ENCODE measurements around the gene PFN3. TPM values are rescaled to one million over a fixed set of nuclear protein-coding genes. Genes with fewer than 3 reads are reported as not detected.
A peak's percentile ranks its signal among the peaks of the same experiment; 100 is the strongest.

Gene PFN3
- total and polyA plus RNA-seq, 2 experiments from 2014 or later: 1.9 to 2.0 TPM

GRCh38 chr5:177427919-177428573 lies 27.6 kb upstream of the PFN3 start:
- DNase-seq (ENCODE audit: low spot score) (no peak), ATAC-seq (no peak)
- no peak overlapping the region for H3K27ac Mint-ChIP-seq
- peaks cover 13% of the 10 kb centered on the region for H4K20me1 ChIP-seq (replicated peaks; ENCODE audit: insufficient read depth)
- peak overlapping the region; percentile 93 for H3K4me2 ChIP-seq
- TF ChIP-seq POLR2AphosphoS5 (IDR thresholded peaks at IDR 0.05; ENCODE audit: low read depth) (no peak), ZNF331 (CRISPR knock-in tag; IDR thresholded peaks at IDR 0.05; ENCODE audit: low read depth) (no peak), STAT1 (IDR thresholded peaks at IDR 0.05; ENCODE audit: unreplicated experiment) (no peak), ZNF114 (CRISPR knock-in tag; IDR thresholded peaks at IDR 0.05) (no peak)
- H3K27me3 ChIP-seq (ENCODE audit: insufficient read depth): no peaks in the 10 kb centered on the region
- peak overlapping the region; percentile 84 for H3K4me3 Mint-ChIP-seq
- peaks cover 16% of the 10 kb centered on the region for H3F3A ChIP-seq (replicated peaks; ENCODE audit: low read depth)
- no peak overlapping the region for H2AFZ ChIP-seq
- H3K36me3 ChIP-seq (ENCODE audit: insufficient read depth): no peaks in the 10 kb centered on the region; the same call in 1 of the 2 replicates
- peaks cover 21% of the 10 kb centered on the region for H3K27me3 Mint-ChIP-seq (ENCODE audit: insufficient read depth, low read depth, poor library complexity)
- peaks cover 21% of the 10 kb centered on the region for H3K79me2 ChIP-seq (replicated peaks; ENCODE audit: insufficient read depth)
- peak overlapping the region; percentile 89 for H3K4me3 ChIP-seq
- H3K9me3 Mint-ChIP-seq: no peaks in the 10 kb centered on the region; the same call in 2 of the 3 replicates
- peaks cover 7% of the 10 kb centered on the region; the same call in 2 of the 3 replicates for H3K36me3 Mint-ChIP-seq (ENCODE audit: low read depth)
- H3K4me1 ChIP-seq (ENCODE audit: insufficient read depth): peaks cover 20% of the 10 kb centered on the region
- no peaks in the 10 kb centered on the region for H3K9me2 ChIP-seq (ENCODE audit: insufficient read depth)
- H3K27ac ChIP-seq (ENCODE audit: low read depth): no peak overlapping the region
- peaks cover 24% of the 10 kb centered on the region for H3K4me1 Mint-ChIP-seq

- H3K4me1 ChIP-seq (ENCODE audit: insufficient read depth): peaks cover 20% of the 10 kb centered on the region
- peaks cover 4% of the 10 kb centered on the region; the same call in 2 of the 3 replicates for H3K36me3 Mint-ChIP-seq (ENCODE audit: low read depth)
- H3K4me1 Mint-ChIP-seq: peaks cover 24% of the 10 kb centered on the region
- H3K9me2 ChIP-seq (ENCODE audit: insufficient read depth): no peaks in the 10 kb centered on the region
- no peaks in the 10 kb centered on the region for H3K27me3 ChIP-seq (ENCODE audit: insufficient read depth)
- DNase-seq (ENCODE audit: low spot score) (no peak), ATAC-seq (no peak)
- H3K79me2 ChIP-seq (replicated peaks; ENCODE audit: insufficient read depth): peaks cover 21% of the 10 kb centered on the region
- peak overlapping the region; percentile 47; the same call in 1 of the 2 replicates for H2AFZ ChIP-seq
- peaks cover 13% of the 10 kb centered on the region for H4K20me1 ChIP-seq (replicated peaks; ENCODE audit: insufficient read depth)
- peak overlapping the region; percentile 93 for H3K4me2 ChIP-seq
- peaks cover 16% of the 10 kb centered on the region for H3F3A ChIP-seq (replicated peaks; ENCODE audit: low read depth)
- H3K27ac Mint-ChIP-seq: peak overlapping the region; percentile 38; the same call in 1 of the 2 replicates
- no peaks in the 10 kb centered on the region; the same call in 2 of the 3 replicates for H3K9me3 Mint-ChIP-seq
- peak overlapping the region; percentile 84; the same call in 1 of the 2 replicates for H3K27ac ChIP-seq (ENCODE audit: low read depth)
- H3K4me3 Mint-ChIP-seq: peak overlapping the region; percentile 84
- H3K27me3 Mint-ChIP-seq (ENCODE audit: insufficient read depth, low read depth, poor library complexity): peaks cover 21% of the 10 kb centered on the region
- H3K4me3 ChIP-seq: peak overlapping the region; percentile 89
- no peaks in the 10 kb centered on the region for H3K36me3 ChIP-seq (ENCODE audit: insufficient read depth)
- TF ChIP-seq ZNF114 (CRISPR knock-in tag; IDR thresholded peaks at IDR 0.05): no peak
- TF ChIP-seq CREB1 (CRISPR knock-in tag; IDR thresholded peaks at IDR 0.05; ENCODE audit: low read depth): no peak
- TF ChIP-seq NANOG (IDR thresholded peaks at IDR 0.05; ENCODE audit: borderline replicate concordance): no peak
- no peak for TF ChIP-seq CTCF (conservative IDR thresholded peaks at IDR 0.05; ENCODE audit: low read depth in 2 of 2)
- TF ChIP-seq STAT1 (IDR thresholded peaks at IDR 0.05; ENCODE audit: unreplicated experiment): no peak
- no peak for TF ChIP-seq JUNB (IDR thresholded peaks at IDR 0.05; ENCODE audit: unreplicated experiment)
- TF ChIP-seq ZNF331 (CRISPR knock-in tag; IDR thresholded peaks at IDR 0.05; ENCODE audit: low read depth): no peak
- TF ChIP-seq POLR2AphosphoS5 (IDR thresholded peaks at IDR 0.05; ENCODE audit: low read depth): no peak
- no peak for TF ChIP-seq REST (IDR thresholded peaks at IDR 0.05; ENCODE audit: unreplicated experiment)
- TF ChIP-seq EZH2phosphoT487 (IDR thresholded peaks at IDR 0.05; ENCODE audit: unreplicated experiment): no peak
- TF ChIP-seq ETS1 (IDR thresholded peaks at IDR 0.05): no peak
- no peak for TF ChIP-seq EZH2 (IDR thresholded peaks at IDR 0.05; ENCODE audit: low read depth, unreplicated experiment)
These were observed 26.9 kb upstream of the PFN3 start for GRCh38 chr5:177427211-177427822.

Measured in GM23338 (cell line).